HG03066 (cell line): ENCODE measurements around the gene PKIG.

Experiments
- ATAC-seq: cut with Tn5 transposase; IDR thresholded peaks from one replicate; pipeline ENCODE4 v1.9.1; 2021; ENCODE audit warnings: low read depth; ENCODE audit not compliant: unreplicated experiment

Gene PKIG

DNA sequence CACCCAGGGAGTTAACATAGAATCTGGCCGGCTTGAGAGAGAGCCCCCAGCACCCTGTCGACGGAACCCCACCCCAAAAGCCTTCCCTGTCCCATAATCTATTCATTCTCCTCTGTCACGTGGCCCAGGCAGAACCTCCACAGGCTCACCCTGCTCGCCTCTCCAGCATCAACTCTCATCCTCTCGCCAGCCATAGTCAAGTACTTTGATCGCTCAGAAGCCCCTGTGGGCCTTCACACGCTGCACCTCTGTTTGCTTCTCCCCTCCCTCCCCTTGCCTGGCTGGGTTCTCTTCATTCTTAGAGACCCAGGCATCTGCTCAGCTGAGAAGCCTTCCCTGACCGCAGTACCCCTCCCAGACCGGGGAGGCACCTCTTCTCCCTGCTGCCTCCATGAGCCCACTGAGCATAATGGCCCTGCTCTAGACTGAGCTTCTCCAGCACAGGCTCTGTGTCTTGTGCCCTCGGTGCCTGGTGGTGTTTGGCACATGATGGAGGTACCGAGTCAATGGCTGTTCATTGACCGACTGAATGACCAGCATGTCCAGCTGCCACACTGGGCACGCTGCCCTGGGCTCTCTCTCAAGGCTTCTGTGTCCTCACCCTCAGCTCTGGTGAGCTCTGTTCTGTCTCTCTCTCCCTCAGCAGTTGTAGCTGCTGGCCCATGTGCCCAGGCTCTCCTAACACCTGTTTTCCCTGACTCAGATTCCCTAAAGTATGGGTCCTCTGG is 33.7 kb downstream of the PKIG start:
- ATAC-seq, result no peak

DNA sequence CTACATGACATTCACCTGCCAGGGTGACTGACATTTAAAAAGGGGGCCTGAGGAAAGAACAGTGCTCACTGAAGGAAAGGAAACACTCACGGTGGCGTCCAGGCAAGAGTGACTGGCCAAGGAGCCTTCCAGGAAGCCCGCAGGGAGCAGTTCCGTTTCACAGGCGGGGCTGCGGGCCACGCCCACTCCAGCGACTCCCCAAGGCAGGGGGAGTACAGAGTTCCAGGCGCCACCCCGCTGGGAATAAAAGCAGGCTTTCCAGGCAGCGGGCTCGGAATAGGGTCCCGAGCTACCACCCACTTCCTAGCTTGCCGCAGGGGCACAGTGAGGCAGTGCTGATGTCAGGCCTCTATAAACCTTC is 34.2 kb downstream of the PKIG start:
- ATAC-seq, result no peak

DNA sequence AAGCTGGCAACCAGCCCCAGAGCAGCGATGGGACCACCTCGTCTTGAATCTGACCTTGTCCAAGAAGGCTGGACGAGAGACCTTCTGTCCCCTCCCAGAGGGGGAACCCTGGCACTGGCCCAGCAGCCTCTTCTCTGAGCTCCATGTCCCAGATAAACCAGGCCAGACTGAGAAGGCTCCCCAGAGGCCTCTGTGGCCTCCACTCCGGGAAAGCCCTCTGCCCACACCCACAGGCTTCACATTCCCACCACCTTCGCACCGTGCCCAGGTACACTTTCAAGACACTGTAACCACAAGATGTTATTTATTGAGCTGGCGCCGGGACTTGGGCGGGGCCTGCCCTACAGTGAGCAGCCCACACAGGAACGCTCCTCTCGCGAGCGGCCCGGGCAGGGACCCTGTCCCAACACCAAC is 35.9 kb downstream of the PKIG start:
- ATAC-seq, result no peak

DNA sequence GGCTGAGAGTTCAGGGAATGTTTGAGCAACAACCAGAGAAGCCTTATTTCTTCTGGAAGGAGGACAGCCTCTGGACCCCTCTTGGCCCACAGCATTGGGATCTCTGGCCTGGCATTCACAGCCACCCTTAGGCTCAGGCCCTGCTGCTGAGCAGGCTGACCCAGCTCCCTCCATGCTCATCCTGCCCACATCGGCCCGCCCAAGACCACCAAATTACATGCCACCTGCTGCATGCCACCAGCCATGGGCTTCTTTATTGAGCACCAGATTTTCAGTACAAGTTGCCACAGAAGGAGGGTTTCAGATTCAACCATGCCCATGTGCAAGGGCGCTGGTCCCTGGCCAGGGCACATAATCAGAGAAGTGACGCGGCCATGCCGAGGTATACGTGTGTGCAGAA is 36.9 kb downstream of the PKIG start:
- no peak for ATAC-seq

DNA sequence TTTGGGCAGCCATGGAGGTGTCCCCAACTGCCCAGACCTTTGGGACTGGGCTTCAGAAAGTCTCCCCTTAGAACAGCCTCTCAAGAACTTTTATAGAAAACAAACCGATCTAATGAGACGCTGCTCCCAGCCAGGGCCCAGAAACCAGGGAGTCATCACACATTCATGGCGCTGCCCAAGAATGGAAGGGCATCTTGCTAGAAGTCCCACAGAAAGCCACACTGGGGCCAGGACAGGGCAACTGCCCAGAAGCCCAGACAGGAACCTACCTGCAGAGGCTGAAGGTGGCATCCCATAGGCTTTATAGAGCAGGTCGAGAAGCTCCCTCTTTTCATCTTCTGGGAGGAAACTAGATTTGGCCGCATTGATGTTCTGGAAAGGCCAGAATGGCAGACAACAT is 37.7 kb downstream of the PKIG start:
- ATAC-seq, result no peak

DNA sequence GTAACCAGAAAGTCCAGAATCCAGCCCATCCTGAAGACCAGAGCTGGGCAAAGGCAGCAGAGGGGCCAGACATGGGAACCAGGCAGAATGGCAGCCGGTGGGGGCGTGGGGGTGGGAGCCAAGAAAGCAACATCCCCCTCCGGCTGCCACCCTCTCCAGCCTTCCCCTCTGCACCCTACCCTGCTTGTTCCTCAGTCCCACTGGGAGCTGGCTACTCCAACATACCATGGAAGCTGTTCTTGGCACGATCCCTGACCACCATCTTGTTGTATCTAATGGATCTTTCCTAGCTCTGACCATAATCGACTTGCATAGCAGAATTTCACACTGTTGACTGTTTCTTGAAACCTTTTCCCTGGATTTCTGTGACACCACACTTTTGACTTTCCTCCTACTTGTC is 38.9 kb downstream of the PKIG start:
- ATAC-seq, result no peak

DNA sequence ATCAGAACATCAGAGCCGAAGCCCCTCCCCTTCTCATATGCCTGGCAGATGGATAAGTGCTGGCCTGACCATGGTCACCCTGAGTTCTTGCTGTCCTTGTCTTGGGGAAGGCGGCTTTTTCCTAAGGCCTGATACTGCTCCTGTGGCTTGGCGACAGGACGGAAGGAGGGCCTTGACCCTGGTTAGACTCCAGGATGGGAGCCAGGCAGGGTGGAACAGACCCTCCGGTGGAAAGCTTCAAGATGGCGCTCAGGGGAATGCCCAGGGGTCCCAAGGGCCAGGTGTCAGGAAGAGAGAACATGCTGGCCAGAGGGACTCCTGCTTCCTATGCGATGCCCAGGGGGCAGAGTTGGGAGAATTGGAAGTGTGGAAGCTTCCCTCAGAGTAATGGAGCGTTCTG is 39.6 kb downstream of the PKIG start:
- ATAC-seq, result no peak

DNA sequence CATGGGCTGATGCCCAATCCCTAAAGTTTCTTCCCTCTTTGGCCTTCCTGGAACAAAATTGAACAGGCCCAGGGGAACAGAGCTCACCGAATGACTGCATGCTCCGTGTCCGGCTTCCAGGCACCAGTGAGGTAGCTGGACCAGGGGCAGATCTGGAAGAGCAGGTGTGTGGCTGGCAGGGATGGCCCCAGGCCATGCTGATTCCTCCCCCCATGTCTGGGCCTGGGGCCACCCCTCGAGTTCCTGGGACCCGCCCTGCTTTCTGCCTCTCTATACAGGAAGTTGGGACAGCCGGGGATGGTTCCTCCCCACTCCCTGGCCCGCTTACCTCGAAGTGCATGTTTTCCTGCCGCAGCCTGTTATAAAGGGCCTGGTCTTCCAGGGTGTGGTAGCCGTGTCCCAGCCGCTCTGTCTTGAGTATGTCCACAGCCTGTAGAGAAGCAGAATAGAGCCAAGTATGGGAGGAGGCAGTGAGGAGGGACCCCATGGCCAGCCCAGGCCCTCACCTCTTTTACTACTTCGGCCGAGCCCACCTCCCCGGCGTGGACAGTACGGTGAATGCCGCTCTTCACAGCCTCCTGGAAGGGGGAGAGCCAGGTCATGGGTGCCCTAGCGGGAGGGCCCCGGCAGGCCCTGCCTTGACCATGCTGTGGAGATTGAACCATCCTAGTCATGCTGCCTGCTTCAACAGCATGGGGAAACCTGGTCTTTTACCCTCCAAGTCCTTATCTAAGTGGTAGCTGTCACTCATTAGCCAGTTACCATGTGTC is 40.3 kb downstream of the PKIG start:
- no peak for ATAC-seq

DNA sequence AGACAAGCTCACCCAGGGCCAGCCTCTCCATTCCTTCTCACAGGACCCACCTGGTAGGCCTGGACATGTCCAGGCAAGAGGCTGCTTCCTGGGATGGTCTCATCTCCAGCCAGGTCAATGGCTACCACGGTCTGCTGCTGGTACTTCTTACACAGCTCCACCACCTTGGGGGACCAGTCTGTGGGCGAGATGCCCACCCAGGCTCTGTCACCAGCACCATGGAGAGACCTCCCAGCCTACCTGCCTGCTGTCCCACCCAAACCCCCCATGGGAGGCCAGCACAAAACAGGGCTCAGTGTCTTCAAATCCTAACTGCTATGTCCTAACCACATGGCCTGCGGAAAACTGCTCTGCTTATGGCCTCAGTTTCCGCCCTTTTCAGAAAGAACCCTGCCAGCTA is 41.8 kb downstream of the PKIG start:
- ATAC-seq, result no peak

DNA sequence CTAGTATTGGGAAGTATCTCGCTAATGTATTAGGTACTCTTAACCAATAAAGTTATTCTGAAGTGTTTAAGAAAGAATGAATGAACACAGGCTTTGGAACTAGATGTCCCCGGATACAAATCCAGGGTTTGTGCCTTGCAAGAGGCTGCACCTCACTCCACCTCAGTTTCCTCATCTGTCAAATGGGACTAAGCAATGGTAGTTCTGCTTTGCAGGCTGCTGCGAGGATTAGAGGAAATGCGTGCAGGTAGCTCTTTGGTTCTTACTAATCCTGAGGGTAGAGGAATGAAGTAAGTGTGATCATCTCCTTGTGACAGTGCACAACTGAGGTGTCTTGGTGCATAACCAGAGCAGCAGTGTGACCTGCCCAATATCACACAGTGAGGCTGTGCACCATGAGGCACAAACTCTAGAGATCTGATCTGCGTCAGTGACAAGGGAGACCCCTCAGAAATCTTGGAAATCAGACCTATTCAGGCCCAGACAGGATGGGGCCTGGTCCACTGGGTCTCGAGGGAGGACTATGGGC is 42.4 kb downstream of the PKIG start:
- ATAC-seq, result no peak

DNA sequence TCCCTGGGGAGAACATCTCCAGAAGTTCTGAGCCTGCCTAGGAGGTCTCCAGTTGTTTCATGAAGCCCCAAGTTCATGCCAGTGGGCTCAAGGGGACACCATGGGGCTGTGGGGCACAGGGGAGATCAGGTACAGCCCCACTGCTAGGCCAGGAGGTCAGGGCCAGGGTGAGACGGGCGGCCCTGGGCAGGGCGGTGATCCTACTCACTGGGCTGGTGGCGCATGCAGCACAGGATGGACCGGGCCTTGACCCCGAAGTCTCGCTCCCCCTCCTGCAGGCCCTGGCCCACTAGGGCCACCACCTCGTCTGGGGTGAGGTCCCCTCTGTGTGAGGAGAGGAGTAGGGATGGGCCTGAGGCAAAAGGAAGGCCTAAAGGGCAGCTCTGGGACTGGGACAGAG is 43.0 kb downstream of the PKIG start:
- ATAC-seq, result no peak

DNA sequence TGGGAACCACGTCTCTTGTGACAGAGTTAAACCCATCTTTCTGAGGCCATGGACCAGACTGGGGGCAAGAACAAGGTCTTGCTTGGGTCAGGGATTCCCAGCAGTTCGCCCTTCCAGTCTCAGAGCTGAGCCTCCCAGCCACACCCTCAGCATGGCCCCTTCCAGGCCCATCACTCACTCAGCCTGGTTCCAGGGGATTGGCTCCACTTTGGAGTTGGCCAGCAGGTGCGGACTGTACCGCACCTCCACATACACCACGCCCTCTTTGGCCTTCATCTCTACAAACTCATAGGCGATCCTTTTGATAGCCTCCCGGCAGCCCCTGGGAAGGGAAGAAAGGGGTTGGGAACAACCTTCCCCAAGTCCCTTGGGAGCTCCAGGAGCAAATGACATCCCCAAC is 43.9 kb downstream of the PKIG start:
- no peak for ATAC-seq

DNA sequence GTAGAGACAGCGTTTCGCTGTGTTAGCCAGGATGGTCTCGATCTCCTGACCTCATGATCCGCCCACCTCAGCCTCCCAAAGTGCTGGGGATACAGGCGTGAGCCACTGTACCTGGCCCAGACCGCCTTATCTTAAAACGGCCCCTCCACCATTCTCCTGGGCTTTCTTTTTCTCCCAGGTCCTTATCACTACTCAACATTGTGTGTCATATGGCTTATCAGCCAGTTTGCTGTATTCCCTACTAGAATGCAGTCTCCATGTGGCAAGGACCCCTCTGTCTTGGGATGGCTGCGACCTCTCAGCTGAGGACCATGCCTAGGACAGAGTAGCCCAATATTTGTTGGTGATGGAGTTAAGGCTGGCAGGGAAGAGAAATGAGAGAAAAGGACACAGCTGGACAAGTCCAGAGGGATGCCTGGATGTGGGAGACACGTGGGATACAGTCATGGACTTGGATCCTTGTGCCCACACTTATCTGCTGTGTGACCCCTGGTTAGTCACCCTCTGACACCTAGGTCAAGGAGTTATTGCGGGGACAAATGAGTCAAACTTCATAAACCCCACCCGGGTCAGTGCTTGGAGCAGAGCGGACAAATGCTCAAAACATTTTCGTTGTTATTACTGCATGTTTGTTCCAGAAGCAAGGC is 45.1 kb downstream of the PKIG start:
- ATAC-seq, result no peak

DNA sequence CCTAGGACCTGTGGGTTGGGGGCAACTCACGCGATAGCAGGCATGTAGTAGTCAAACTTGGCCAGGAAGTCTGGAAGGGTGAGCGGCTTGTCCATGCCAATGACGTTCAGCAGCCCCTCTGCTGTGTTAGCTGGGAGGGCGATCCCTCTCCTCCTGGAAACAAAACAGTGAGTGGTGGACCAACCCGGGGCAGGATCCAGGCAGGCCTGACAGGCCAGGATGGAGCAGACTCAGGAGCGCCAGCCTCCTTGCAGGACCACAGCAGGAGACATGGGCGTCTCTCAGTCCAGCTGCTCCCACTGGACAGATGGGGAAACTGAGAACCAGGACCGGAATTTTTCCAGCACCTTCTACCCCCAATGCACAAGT is 46.6 kb downstream of the PKIG start:
- no peak for ATAC-seq

DNA sequence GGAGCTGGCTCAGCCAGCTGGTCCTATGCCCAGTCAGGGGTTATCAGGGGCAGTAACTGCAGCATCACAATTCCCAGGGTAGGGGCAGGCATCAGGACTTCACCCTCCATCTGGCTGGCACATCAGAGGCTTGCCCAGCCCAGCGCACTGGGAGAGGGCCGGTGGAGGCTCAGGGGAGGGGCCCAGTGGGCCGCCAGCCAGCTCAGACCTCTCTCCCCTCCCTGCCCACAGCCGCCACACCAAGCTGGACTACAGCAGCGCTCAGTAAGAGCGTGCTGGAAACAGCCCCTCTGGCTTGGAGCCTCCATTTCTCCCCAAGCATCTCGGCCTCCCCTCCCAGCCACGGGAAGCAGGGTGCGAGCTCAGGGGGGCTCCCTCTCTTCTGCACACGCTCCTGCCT is 47.2 kb downstream of the PKIG start:
- no peak for ATAC-seq

DNA sequence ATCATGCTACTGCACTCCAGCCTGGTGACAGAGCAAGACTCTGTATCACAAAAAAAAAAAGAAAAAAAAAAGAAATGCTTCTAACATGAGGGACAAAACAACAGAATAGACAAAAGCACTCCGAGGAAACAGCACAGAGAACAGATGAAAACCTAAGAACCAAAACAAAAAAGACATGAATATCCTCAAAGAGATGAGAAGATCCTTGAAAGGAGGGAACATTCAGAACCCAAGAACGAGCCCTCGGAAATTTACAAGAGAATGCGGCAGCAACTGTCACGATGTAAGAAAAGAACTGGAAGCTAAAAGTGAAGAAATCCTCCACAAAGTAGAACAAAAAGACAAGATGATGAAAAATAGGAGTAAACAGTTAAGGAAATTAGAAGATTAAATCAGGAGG is 47.9 kb downstream of the PKIG start:
- ATAC-seq, result no peak

DNA sequence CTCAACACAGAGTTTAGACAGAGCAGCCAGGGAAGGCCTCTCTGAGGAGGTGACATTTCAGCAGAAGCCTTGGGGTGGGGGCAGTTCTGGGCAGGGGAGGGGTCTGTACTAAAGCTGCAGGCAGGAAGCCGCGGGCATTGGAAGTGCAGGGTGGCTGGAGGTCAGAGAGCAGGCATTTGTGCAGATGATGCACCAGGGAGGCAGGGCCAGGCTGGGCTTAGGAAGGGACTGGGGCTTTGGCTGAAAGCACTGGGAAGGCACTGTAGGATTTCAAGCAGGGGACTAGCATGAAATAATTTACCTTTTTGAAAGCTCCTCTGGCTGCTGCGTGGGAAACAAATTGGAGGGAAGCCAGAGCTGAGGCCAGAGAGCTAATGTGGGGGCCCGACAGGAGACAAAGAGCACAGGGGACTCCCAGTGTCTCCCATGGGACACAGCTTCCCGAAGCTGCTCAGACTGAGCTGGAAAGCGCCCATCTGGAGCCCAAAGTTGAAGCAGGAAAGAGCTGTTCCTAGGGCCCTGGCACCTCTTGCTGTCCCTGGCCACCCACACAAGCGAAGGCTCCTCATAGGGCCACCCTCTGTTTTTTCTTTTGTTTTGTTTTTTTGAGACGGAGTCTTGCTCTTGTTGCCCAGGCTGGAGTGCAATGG is 49.8 kb downstream of the PKIG start:
- ATAC-seq, result no peak

DNA sequence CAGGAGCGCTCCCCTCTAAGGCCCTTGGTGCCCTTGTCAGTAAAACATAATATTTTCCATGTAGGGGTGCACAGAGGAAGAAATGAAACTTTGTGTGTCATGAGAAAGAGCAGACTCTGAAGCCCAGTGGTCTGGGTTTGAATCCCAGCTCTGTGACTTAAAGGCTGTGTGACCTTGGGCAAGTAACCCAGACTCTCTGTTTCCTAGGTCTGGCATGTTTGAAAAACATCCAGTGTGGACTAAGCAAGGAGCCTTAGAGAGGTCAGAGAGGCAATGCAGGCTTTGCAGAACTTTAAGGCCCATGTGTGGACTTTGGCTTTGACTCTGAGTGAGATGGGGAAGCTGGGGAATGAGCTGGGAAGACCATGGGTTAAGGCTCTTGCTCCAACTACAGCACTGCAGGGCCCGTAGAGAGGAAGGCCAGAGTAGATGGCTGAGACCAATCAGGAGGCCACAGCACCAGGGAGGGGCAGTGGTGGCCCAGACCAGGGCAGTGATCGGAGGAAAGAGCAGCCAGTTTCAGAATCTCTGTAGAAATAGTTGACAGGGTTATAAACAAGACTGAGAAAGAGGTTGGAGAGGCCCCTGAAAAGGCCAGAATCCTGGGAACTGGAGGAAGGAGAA is 50.9 kb downstream of the PKIG start:
- ATAC-seq, result no peak

DNA sequence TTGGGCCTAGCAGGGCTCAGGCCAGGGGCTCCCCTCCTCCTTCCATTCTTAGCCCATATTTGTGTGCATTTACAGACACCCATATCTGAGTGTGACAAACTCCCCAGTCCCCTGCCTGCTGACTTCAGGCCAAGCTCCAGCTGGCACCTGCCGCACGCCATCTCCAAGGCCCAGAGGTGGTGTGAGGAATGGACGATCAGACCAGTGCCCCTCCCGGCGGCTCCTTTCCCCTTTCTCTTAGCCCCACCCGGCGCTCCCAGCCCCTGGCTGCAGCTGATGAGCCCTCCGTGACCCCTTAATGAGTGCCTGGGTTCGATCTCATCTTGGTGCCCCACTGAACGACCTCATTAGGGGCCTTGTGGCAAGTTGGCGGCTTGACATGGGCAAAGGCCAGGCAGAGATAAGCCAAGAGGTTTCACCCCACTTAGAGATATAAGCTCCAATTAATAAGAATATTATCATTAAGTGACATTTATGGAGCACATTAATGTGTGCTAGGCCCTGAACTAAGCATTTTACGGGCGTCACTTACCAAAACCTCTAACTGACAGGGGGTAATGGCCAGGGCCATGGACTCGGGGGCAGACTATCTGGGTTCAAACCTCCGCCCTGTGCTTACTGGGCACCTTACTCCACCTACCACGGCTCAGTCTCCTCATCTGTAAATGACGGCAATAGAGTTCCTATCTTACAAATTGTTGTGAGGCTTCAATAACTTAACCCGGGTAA is 51.7 kb downstream of the PKIG start:
- ATAC-seq, result no peak

DNA sequence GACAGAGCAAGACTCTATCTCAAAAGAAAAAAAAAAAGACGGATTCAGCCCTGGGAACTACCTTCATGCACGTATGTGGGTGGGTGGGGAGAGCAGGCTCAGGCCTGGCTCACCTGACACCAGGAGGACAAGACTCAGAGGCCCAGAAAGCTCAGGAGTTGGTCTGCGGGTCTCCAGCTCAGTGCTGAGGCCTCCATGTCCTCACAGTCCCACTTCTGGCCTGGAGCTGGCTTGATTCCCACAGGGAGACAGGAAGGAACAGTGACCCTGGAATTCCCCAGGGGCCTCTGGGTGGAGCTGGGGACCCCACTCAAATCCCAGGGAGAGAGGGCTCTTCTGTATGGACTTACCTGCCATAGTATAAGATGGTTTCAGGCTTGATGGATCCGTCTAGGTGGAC is 53.5 kb downstream of the PKIG start:
- no peak for ATAC-seq
